H1 (cell line): ENCODE results near the gene IFTAP. TPM values are rescaled to one million over a fixed set of nuclear protein-coding genes. Genes with fewer than 3 reads are reported as not detected.

Experiments
- CTCF ChIA-PET: fragments of 300-600 bp; sonication (Branson Sonifier 250); formaldehyde crosslinking; loops from one replicate; lab custom pipeline; 2021; ENCODE audit not compliant: partially characterized antibody; lab: Charles Lee
- POLR2A ChIA-PET: fragments of 300-600 bp; sonication (Branson Sonifier 250); formaldehyde crosslinking; loops from one replicate; lab custom pipeline; 2021; ENCODE audit warnings: inconsistent platforms; ENCODE audit not compliant: partially characterized antibody; lab: Charles Lee
- DNase-seq, 2 experiments: peaks; one replicate each; pipeline versions ENCODE4 v3.0.0 to v3.0.0-alpha.2; 2010 to 2022; ENCODE audit warnings: low spot score in 2 of 2, low read depth in 1 of 2, mixed read lengths in 1 of 2
- FAIRE-seq: peaks from 2 replicates; lab custom pipeline; 2011; peaks lifted over from hg19 to GRCh38; lab: Jason Lieb, UNC
- H2AFZ ChIP-seq: 2 replicates; pipeline ENCODE4 v1.8.1; 2012; ENCODE audit warnings: low read length, inconsistent platforms
- H2AK5ac ChIP-seq: 2 replicates; pipeline ENCODE4 v1.6.1; 2013; ENCODE audit warnings: low read depth, low read length
- H2BK120ac ChIP-seq: replicated peaks from 2 replicates; pipeline ENCODE3; 2013; ENCODE audit warnings: low read depth, low read length, inconsistent platforms
- H2BK12ac ChIP-seq: 2 replicates; pipeline ENCODE4 v1.6.1; 2013; ENCODE audit warnings: low read depth, low read length
- H2BK15ac ChIP-seq: 2 replicates; pipeline ENCODE4 v1.6.1; 2013; ENCODE audit warnings: low read length
- H2BK20ac ChIP-seq: 2 replicates; pipeline ENCODE4 v1.6.1; 2013; ENCODE audit warnings: low read length
- H2BK5ac ChIP-seq: 2 replicates; pipeline ENCODE4 v1.6.1; 2013; ENCODE audit warnings: low read depth, low read length
- H3K14ac ChIP-seq: 2 replicates; pipeline ENCODE4 v1.6.1; 2013; ENCODE audit warnings: inconsistent platforms; ENCODE audit not compliant: insufficient read length
- H3K18ac ChIP-seq: 2 replicates; pipeline ENCODE4 v1.6.1; 2013; ENCODE audit warnings: low read length; ENCODE audit errors: extremely low read depth
- H3K23ac ChIP-seq: 2 replicates; pipeline ENCODE4 v1.6.1; 2013; ENCODE audit warnings: inconsistent platforms; ENCODE audit not compliant: insufficient read length
- H3K23me2 ChIP-seq: 2 replicates; pipeline ENCODE4 v1.6.1; 2013; ENCODE audit warnings: low read depth, low read length
- H3K27ac ChIP-seq: 2 replicates; pipeline ENCODE4 v1.6.1; 2011; ENCODE audit warnings: low read depth, low read length, inconsistent platforms
- H3K27me3 ChIP-seq, 4 experiments: replicated peaks in 1 of 4; 1 replicate in 1 of 4; 2 replicates in 3 of 4; pipeline versions ENCODE4 v1.6.1 to v1.8.1; 2011 to 2013; ENCODE audit warnings: low read length in 3 of 4, mild to moderate bottlenecking in 3 of 4, inconsistent platforms in 2 of 4, mixed read lengths in 2 of 4, moderate library complexity in 1 of 4; ENCODE audit not compliant: control insufficient read depth in 3 of 4, insufficient read depth in 3 of 4; ENCODE audit errors: extremely low read depth in 1 of 4
- H3K36me3 ChIP-seq, 4 experiments: 2 replicates each; pipeline versions ENCODE4 v1.6.1 to v1.8.1; 2011 to 2013; ENCODE audit warnings: mild to moderate bottlenecking in 4 of 4, low read length in 3 of 4, moderate library complexity in 2 of 4, control low read depth in 1 of 4, inconsistent platforms in 1 of 4; ENCODE audit not compliant: insufficient read depth in 4 of 4, control insufficient read depth in 2 of 4
- H3K4ac ChIP-seq: replicated peaks from 2 replicates; pipeline ENCODE3; 2013; ENCODE audit warnings: low read length, low read depth, mixed read lengths, inconsistent platforms; ENCODE audit not compliant: insufficient read length
- H3K4me1 ChIP-seq, 4 experiments: replicated peaks in 1 of 4; 1 replicate in 1 of 4; 2 replicates in 3 of 4; pipeline versions ENCODE4 v1.6.1 to v1.8.1; 2011 to 2013; ENCODE audit warnings: low read length in 3 of 4, inconsistent platforms in 2 of 4, mixed read lengths in 1 of 4; ENCODE audit not compliant: insufficient read depth in 4 of 4, control insufficient read depth in 3 of 4
- H3K4me2 ChIP-seq, 2 experiments: 2 replicates each; pipeline versions ENCODE4 v1.6.1 to v1.8.1; 2011 to 2013; ENCODE audit warnings: low read depth in 2 of 2, low read length in 2 of 2, control low read depth in 1 of 2, inconsistent platforms in 1 of 2, mild to moderate bottlenecking in 1 of 2; ENCODE audit not compliant: insufficient read depth in 1 of 2
- H3K4me3 ChIP-seq, 4 experiments: fragments of 200-600, 300-600 bp in 1 of 4; sonication (generic), shearing (Covaris generic), sonication (Bioruptor Twin) in 1 of 4; 2 replicates each; pipeline versions ENCODE4 v1.5.1 to v1.8.1; 2011 to 2016; ENCODE audit warnings: low read length in 4 of 4, low read depth in 3 of 4, control low read depth in 2 of 4, inconsistent platforms in 2 of 4, mild to moderate bottlenecking in 2 of 4, mixed read lengths in 1 of 4, moderate library complexity in 1 of 4; ENCODE audit not compliant: insufficient read depth in 2 of 4; ENCODE audit errors: extremely low read depth in 1 of 4
- H3K56ac ChIP-seq: replicated peaks from 2 replicates; pipeline ENCODE3; 2013; ENCODE audit warnings: low read depth, mild to moderate bottlenecking, mixed read lengths, low read length, inconsistent platforms; ENCODE audit not compliant: insufficient read length
- H3K79me1 ChIP-seq: 2 replicates; pipeline ENCODE4 v1.6.1; 2013; ENCODE audit warnings: low read depth, low read length, control low read depth
- H3K79me2 ChIP-seq, 2 experiments: 2 replicates each; pipeline versions ENCODE4 v1.6.1 to v1.8.1; 2012 to 2013; ENCODE audit warnings: low read length in 2 of 2, mild to moderate bottlenecking in 2 of 2, inconsistent platforms in 1 of 2; ENCODE audit not compliant: insufficient read depth in 2 of 2, control insufficient read depth in 1 of 2
- H3K9ac ChIP-seq, 4 experiments: replicated peaks in 1 of 4; 1 replicate in 1 of 4; 2 replicates in 3 of 4; pipeline versions ENCODE4 v1.6.1 to v1.8.1; 2011 to 2013; ENCODE audit warnings: low read depth in 3 of 4, low read length in 3 of 4, control low read depth in 2 of 4, mild to moderate bottlenecking in 2 of 4, moderate library complexity in 2 of 4, inconsistent platforms in 1 of 4; ENCODE audit errors: extremely low read depth in 1 of 4
- H3K9me3 ChIP-seq, 2 experiments: 2 replicates each; pipeline versions ENCODE4 v1.6.1 to v1.8.1; 2012 to 2013; ENCODE audit warnings: mild to moderate bottlenecking in 2 of 2, moderate library complexity in 2 of 2, control low read depth in 1 of 2, inconsistent platforms in 1 of 2, low read depth in 1 of 2, low read length in 1 of 2, mixed read lengths in 1 of 2; ENCODE audit not compliant: insufficient read depth in 2 of 2
- H4K20me1 ChIP-seq, 2 experiments: replicated peaks in 1 of 2; 2 replicates each; pipeline versions ENCODE3 to v1.8.1; 2011 to 2013; ENCODE audit warnings: inconsistent platforms in 2 of 2, low read length in 2 of 2, mild to moderate bottlenecking in 1 of 2; ENCODE audit not compliant: insufficient read depth in 2 of 2, control insufficient read depth in 1 of 2
- H4K5ac ChIP-seq: 2 replicates; pipeline ENCODE4 v1.6.1; 2013; ENCODE audit warnings: low read length, low read depth, mixed read lengths, inconsistent platforms; ENCODE audit not compliant: insufficient read length
- H4K8ac ChIP-seq: 2 replicates; pipeline ENCODE4 v1.8.0; 2013; ENCODE audit warnings: mild to moderate bottlenecking, moderate library complexity, low read length, inconsistent platforms; ENCODE audit not compliant: insufficient read depth; ENCODE audit errors: extremely low read depth
- H4K91ac ChIP-seq: replicated peaks from 2 replicates; pipeline ENCODE3; 2013; ENCODE audit warnings: low read length, mixed read lengths, inconsistent platforms; ENCODE audit not compliant: insufficient read length
- BACH1 ChIP-seq: IDR thresholded peaks from 2 replicates; pipeline ENCODE4 v1.6.1; 2012; ENCODE audit warnings: low read length, improper control_type of control experiment
- BCL11A ChIP-seq, 2 experiments: IDR thresholded peaks; one replicate each; pipeline ENCODE4 v1.6.1; 2011; ENCODE audit warnings: low read depth in 2 of 2, low read length in 2 of 2, mild to moderate bottlenecking in 2 of 2
- BRCA1 ChIP-seq: IDR thresholded peaks from 2 replicates; pipeline ENCODE4 v1.6.1; 2012; ENCODE audit warnings: low read depth, low read length, improper control_type of control experiment
- FOSL1 ChIP-seq: IDR thresholded peaks from 2 replicates; pipeline ENCODE4 v1.6.1; 2011; ENCODE audit warnings: mild to moderate bottlenecking, low read depth, low read length, moderate library complexity; ENCODE audit not compliant: insufficient read depth
- MAFK ChIP-seq: IDR thresholded peaks from 2 replicates; pipeline ENCODE4 v1.6.1; 2012; ENCODE audit warnings: low read depth, mild to moderate bottlenecking, improper control_type of control experiment, low read length
- RNF2 ChIP-seq: fragments of 200-900, 300-1000 bp; sonication (generic); IDR thresholded peaks from 2 replicates; pipeline ENCODE4 v1.7.1; 2016; ENCODE audit warnings: borderline replicate concordance, low read depth, mild to moderate bottlenecking, antibody characterized with exemption, low read length; ENCODE audit not compliant: poor library complexity, severe bottlenecking; ENCODE audit errors: missing control alignments
- SP1 ChIP-seq: IDR thresholded peaks from 2 replicates; pipeline ENCODE4 v1.6.1; 2011; ENCODE audit warnings: low read depth, low read length
- TCF12 ChIP-seq: IDR thresholded peaks from 2 replicates; pipeline ENCODE4 v1.6.1; 2011; ENCODE audit warnings: low read depth, mild to moderate bottlenecking, low read length
- polyA plus RNA-seq, 7 experiments: library from polyadenylated mRNA; depleted of rRNA in 3 of 7; stranded (reverse) in 5 of 7; unstranded in 2 of 7; fragments of >200 nt in 5 of 7; fragments of 200-250 nt in 2 of 7; gene quantifications; 1 replicate in 5 of 7; 2 replicates in 1 of 7; 4 replicates in 1 of 7; pipeline versions ENCODE4 v1.2.1 to v1.2.3, GENCODE V29; 2011 to 2013; ENCODE audit warnings: missing spikeins in 2 of 7, mixed read lengths in 2 of 7
- total RNA-seq: library from RNA; stranded (reverse); fragmentation: NEBNext Ultra II Directional; extraction: Animal tissue kit (Norgen Biotek cat#: 25700); gene quantifications from 2 replicates; pipeline ENCODE4 v1.2.1, GENCODE V29; 2021

IFTAP gene
- total and polyA plus RNA-seq, 2 of the 8 experiments (the other 6 are each of a cell fraction or from before 2014, with no cell fraction given): 21.2 to 23.9 TPM

DNA sequence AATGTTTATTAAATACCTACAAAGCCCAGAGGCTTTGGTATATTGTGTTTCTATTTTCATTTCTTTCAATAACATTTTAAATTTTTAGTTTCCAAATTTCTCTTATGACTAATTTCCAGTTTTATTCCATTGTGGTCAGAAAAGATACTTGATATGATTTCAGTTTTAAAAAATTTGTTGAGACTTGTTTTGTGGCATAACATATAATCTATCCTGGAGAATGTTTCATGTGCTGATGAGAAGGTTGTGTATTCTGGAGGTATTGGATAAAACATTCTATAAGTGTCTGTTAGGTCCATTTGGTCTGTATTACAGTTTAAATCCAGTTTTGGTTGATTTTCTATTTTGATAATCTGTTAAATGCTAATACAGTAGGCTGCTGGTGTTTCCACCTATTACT lies 36.3 kb upstream of the IFTAP start:
- H3K79me2 ChIP-seq: no peaks in the 10 kb centered on the region
- H3K23me2 ChIP-seq: no peaks in the 10 kb centered on the region
- no peak overlapping the region for H3K4ac ChIP-seq
- peaks cover 0 to 3% of the 10 kb centered on the region in 2 experiments; a peak in 1 of 4 replicates for H3K9me3 ChIP-seq
- ChIA-PET CTCF (no interaction called here), POLR2A (no interaction called here)
- no peak overlapping the region for H4K8ac ChIP-seq
- no peaks in the 10 kb centered on the region for H3K79me1 ChIP-seq
- no peak overlapping the region for H3K4me3 ChIP-seq
- no peak overlapping the region for H3K27ac ChIP-seq
- H3K9ac ChIP-seq: no peak overlapping the region
- DNase-seq: no peak
- no peak overlapping the region for H3K23ac ChIP-seq
- H2BK15ac ChIP-seq: no peak overlapping the region
- FAIRE-seq: no peak
- H2AK5ac ChIP-seq: no peak overlapping the region
- no peak overlapping the region for H2BK5ac ChIP-seq
- H2BK12ac ChIP-seq: no peak overlapping the region
- H3K4me2 ChIP-seq: no peak overlapping the region
- H3K14ac ChIP-seq: no peak overlapping the region
- H2AFZ ChIP-seq: no peak overlapping the region
- H3K18ac ChIP-seq: no peak overlapping the region
- H2BK20ac ChIP-seq: no peak overlapping the region
- no peak overlapping the region for H4K5ac ChIP-seq
- no peak overlapping the region for H2BK120ac ChIP-seq
- TF ChIP-seq FOSL1 (no peak), TCF12 (no peak), BCL11A (IDR thresholded peaks at IDR 0.05; ENCODE audit: low read depth in 2 of 2, low read length in 2 of 2) (no peak), RNF2 (no peak), SP1 (no peak), MAFK (no peak), BRCA1 (no peak), BACH1 (no peak)
- no peaks in the 10 kb centered on the region for H3K4me1 ChIP-seq
- no peaks in the 10 kb centered on the region for H4K20me1 ChIP-seq
- no peaks in the 10 kb centered on the region for H3K27me3 ChIP-seq
- no peaks in the 10 kb centered on the region; a peak in 1 of 8 replicates for H3K36me3 ChIP-seq
- H3K56ac ChIP-seq: no peak overlapping the region
- H4K91ac ChIP-seq: no peak overlapping the region
